Hepatocyte (in vitro differentiated cells): ENCODE results near the gene NLK. TPM values are rescaled to one million over a fixed set of nuclear protein-coding genes. Genes with fewer than 3 reads are reported as not detected.
A peak's percentile ranks its signal among the peaks of the same experiment; 100 is the strongest.

ENCODE experiments used
- DNase-seq: peaks from one replicate; pipeline ENCODE4 v3.0.0-alpha.2; 2016; ENCODE audit warnings: low spot score
- H2AFZ ChIP-seq: fragments of 200-600 bp; sonication (generic); 2 replicates; pipeline ENCODE4 v1.6.0; 2016; ENCODE audit warnings: antibody characterized with exemption, mild to moderate bottlenecking
- H3K27ac ChIP-seq: fragments of 200-600 bp; sonication (generic); 2 replicates; pipeline ENCODE4 v1.5.1; 2016; ENCODE audit warnings: mild to moderate bottlenecking
- H3K27me3 ChIP-seq: fragments of 200-600 bp; sonication (generic); 2 replicates; pipeline ENCODE4 v1.6.1; 2016
- H3K36me3 ChIP-seq: fragments of 200-600 bp; sonication (generic); replicated peaks from 2 replicates; pipeline ENCODE4 v1.5.1; 2016; ENCODE audit warnings: low read depth; ENCODE audit not compliant: insufficient read depth
- H3K4me1 ChIP-seq: fragments of 200-600 bp; sonication (generic); 2 replicates; pipeline ENCODE4 v1.5.1; 2016; ENCODE audit warnings: mild to moderate bottlenecking, moderate library complexity; ENCODE audit not compliant: insufficient read depth
- H3K4me2 ChIP-seq: fragments of 200-600 bp; sonication (generic); 2 replicates; pipeline ENCODE4 v1.6.0; 2016
- H3K4me3 ChIP-seq: fragments of 200-600 bp; sonication (generic); 2 replicates; pipeline ENCODE4 v1.5.1; 2016; ENCODE audit warnings: mild to moderate bottlenecking
- H3K79me2 ChIP-seq: fragments of 200-600 bp; sonication (generic); 2 replicates; pipeline ENCODE4 v1.6.0; 2017; ENCODE audit warnings: mild to moderate bottlenecking
- H3K9me2 ChIP-seq: fragments of 200-600 bp; sonication (generic); replicated peaks from 2 replicates; pipeline ENCODE4 v1.6.0; 2017; ENCODE audit warnings: mild to moderate bottlenecking; ENCODE audit not compliant: insufficient read depth
- H3K9me3 ChIP-seq: fragments of 200-600 bp; sonication (generic); 2 replicates; pipeline ENCODE4 v1.5.1; 2016; ENCODE audit warnings: low read depth, mild to moderate bottlenecking
- H4K20me1 ChIP-seq: fragments of 200-600 bp; sonication (generic); 2 replicates; pipeline ENCODE4 v1.6.0; 2016; ENCODE audit warnings: mild to moderate bottlenecking; ENCODE audit not compliant: insufficient read depth, poor library complexity, severe bottlenecking
- EZH2 ChIP-seq: fragments of 200-600 bp; sonication (generic); IDR thresholded peaks from 2 replicates; pipeline ENCODE4 v1.6.1; 2016; ENCODE audit warnings: antibody characterized with exemption, mild to moderate bottlenecking, borderline replicate concordance
- EZH2phosphoT487 ChIP-seq: fragments of 200-600 bp; sonication (generic); IDR thresholded peaks from one replicate; pipeline ENCODE4 v1.6.1; 2018; ENCODE audit warnings: antibody characterized with exemption, mild to moderate bottlenecking, low read depth, moderate library complexity; ENCODE audit not compliant: unreplicated experiment, severe bottlenecking
- WGBS: methylation state at CpG from one replicate; pipeline ENCODE4 v1.1.6; 2016; ENCODE audit warnings: low lambda C conversion rate; ENCODE audit errors: missing lambda C conversion rate; 5-methylcytosine and 5-hydroxymethylcytosine counted together
- polyA plus RNA-seq: library from polyadenylated mRNA; unstranded; fragments of >200 nt; fragmentation: Nextera tagmentation; extraction: Ambion mirVana; gene quantifications from 2 replicates; pipeline ENCODE4 v1.2.1, GENCODE V29; 2016
- total RNA-seq: library from RNA; depleted of rRNA; stranded (reverse); fragments of >200 nt; gene quantifications from 2 replicates; pipeline ENCODE4 v1.2.3, GENCODE V29; 2014
- TF ChIP-seq, protein P1 (sequence below): fragments of 200-600 bp; sonication (generic); IDR thresholded peaks from 2 replicates; pipeline ENCODE4 v1.5.1; 2016; ENCODE audit warnings: antibody characterized with exemption, mild to moderate bottlenecking; ENCODE audit not compliant: poor library complexity

Gene NLK
- total and polyA plus RNA-seq, 2 experiments from 2014 or later = 5.2 to 24.9 TPM

- no peak overlapping the region for H2AFZ ChIP-seq
- H3K36me3 ChIP-seq = no peaks in the 10 kb centered on the region
- peaks cover 9% of the 10 kb centered on the region for H4K20me1 ChIP-seq
- H3K79me2 ChIP-seq = peaks cover 24% of the 10 kb centered on the region
- H3K4me2 ChIP-seq = no peak overlapping the region
- H3K9me3 ChIP-seq = no peaks in the 10 kb centered on the region
- H3K4me1 ChIP-seq = peaks cover 11% of the 10 kb centered on the region
- DNase-seq = no peak
- no peaks in the 10 kb centered on the region for H3K9me2 ChIP-seq
- TF ChIP-seq, protein P1, sequence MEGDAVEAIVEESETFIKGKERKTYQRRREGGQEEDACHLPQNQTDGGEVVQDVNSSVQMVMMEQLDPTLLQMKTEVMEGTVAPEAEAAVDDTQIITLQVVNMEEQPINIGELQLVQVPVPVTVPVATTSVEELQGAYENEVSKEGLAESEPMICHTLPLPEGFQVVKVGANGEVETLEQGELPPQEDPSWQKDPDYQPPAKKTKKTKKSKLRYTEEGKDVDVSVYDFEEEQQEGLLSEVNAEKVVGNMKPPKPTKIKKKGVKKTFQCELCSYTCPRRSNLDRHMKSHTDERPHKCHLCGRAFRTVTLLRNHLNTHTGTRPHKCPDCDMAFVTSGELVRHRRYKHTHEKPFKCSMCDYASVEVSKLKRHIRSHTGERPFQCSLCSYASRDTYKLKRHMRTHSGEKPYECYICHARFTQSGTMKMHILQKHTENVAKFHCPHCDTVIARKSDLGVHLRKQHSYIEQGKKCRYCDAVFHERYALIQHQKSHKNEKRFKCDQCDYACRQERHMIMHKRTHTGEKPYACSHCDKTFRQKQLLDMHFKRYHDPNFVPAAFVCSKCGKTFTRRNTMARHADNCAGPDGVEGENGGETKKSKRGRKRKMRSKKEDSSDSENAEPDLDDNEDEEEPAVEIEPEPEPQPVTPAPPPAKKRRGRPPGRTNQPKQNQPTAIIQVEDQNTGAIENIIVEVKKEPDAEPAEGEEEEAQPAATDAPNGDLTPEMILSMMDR = no peak
- no peak for TF ChIP-seq EZH2
- no peak for TF ChIP-seq EZH2phosphoT487
- H3K27ac ChIP-seq = no peak overlapping the region
- no peaks in the 10 kb centered on the region for H3K27me3 ChIP-seq
- H3K4me3 ChIP-seq = no peak overlapping the region
- WGBS = 91% methylated on average over 3 of the region's 3 CpGs
These were observed 3.2 kb upstream of the NLK start for GRCh38 chr17:28039251-28039650.

DNA sequence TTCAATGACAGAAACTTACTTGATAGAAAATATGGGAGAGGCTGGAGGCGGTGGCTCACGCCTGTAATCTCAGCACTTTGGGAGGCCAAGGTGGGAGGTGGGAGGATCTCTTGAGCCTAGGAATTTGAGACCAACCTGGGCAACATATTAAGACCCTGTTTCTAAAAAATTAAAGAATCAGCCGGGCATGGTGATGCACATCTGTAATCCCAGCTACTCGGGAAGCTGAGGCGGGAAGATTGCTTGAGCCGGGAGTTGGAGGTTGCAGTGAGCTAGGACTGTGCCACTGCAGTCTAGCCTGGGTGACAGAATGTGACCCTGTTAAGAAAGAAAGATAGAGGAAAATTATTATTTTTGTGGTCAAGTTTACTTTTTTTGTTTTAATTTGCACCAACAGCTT, 2.1 kb upstream of the NLK start:
- no peaks in the 10 kb centered on the region for H3K9me3 ChIP-seq
- H3K4me2 ChIP-seq = peak overlapping the region; percentile 59
- DNase-seq = no peak
- H3K9me2 ChIP-seq = no peaks in the 10 kb centered on the region
- H3K27ac ChIP-seq = no peak overlapping the region
- peak overlapping the region; percentile 45 for H2AFZ ChIP-seq
- WGBS = 93% methylated on average over 6 of the region's 6 CpGs
- H3K4me1 ChIP-seq = peaks cover 20% of the 10 kb centered on the region
- H3K79me2 ChIP-seq = peaks cover 35% of the 10 kb centered on the region
- no peak for TF ChIP-seq EZH2
- no peak for TF ChIP-seq EZH2phosphoT487
- TF ChIP-seq, protein P1 = no peak
- no peaks in the 10 kb centered on the region for H3K36me3 ChIP-seq
- H4K20me1 ChIP-seq = peaks cover 15% of the 10 kb centered on the region
- H3K27me3 ChIP-seq = no peaks in the 10 kb centered on the region
- no peak overlapping the region for H3K4me3 ChIP-seq

DNA sequence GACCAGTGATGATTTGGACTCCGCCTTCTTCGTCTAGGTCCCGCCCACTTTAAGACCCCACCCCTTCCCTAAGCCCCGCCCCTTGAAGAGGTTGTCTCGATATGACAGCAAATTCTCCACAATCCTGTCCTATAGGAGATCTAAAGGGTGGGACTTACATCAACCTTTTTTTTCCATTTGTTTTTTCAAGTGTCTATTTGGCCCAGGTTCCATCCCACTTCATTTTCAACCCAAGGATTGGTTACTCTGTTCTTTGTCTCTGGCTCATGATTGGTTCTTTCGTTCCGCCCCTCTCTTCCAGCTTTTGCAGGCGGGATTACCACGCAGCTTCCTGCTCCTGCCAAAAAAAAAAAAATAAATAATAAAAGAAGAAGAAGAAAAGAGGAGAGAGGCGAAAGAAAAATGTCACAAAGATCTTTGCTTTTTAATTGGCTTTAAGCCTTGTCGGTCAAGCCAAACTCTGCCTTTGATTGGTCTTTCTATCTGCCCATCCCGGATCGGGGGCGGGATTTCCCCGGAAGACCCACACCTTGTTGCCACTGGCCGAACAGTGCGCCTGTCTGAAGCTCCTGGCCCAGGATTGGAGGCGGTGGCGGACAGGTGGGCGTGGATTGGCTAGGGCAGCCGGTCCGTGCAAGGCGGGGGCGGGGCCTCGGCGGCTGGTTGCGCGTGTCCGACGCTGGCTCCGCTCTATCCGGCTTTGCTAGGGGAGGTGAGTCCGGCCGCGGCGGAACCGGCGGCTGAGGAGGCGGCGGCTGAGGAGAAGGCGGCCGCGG, 1.2 kb upstream of the NLK start:
- peak; percentile 100 for DNase-seq
- H3K27ac ChIP-seq = peak overlapping the region; percentile 71
- H3K36me3 ChIP-seq = no peaks in the 10 kb centered on the region
- no peaks in the 10 kb centered on the region for H3K9me2 ChIP-seq
- H3K4me1 ChIP-seq = peaks cover 23% of the 10 kb centered on the region
- under 1% methylated on average over 36 of the region's 43 CpGs for WGBS
- peak overlapping the region; percentile 75 for H2AFZ ChIP-seq
- H3K79me2 ChIP-seq = peaks cover 44% of the 10 kb centered on the region
- H4K20me1 ChIP-seq = peaks cover 15% of the 10 kb centered on the region
- H3K4me2 ChIP-seq = peak overlapping the region; percentile 95
- H3K4me3 ChIP-seq = peak overlapping the region; percentile 86
- TF ChIP-seq EZH2 = no peak
- TF ChIP-seq EZH2phosphoT487 = no peak
- TF ChIP-seq, protein P1 = no peak
- H3K27me3 ChIP-seq = no peaks in the 10 kb centered on the region
- H3K9me3 ChIP-seq = no peaks in the 10 kb centered on the region
